ENCODE results near the gene C1QTNF1. TPM values are rescaled to one million over a fixed set of nuclear protein-coding genes. Genes with fewer than 3 reads are reported as not detected.
A peak's percentile ranks its signal among the peaks of the same experiment; 100 is the strongest.

Gene C1QTNF1
- total and polyA plus RNA-seq, 9 of the 15 experiments (the other 6 are each of a cell fraction or from before 2014, with no cell fraction given) = 0.09 TPM; not detected in 8

GRCh38 chr17:79062691-79063090 is 38.7 kb downstream of the C1QTNF1 start:
- ChIA-PET CTCF (ENCODE audit: low intra/inter-chr PET ratio) (no interaction called here), POLR2A (interaction anchor here (1.0 kb wide), 1 partner anchor 12 kb away, joined by 3 read pairs; the partner anchor contains the start of gene ENGASE)

DNA sequence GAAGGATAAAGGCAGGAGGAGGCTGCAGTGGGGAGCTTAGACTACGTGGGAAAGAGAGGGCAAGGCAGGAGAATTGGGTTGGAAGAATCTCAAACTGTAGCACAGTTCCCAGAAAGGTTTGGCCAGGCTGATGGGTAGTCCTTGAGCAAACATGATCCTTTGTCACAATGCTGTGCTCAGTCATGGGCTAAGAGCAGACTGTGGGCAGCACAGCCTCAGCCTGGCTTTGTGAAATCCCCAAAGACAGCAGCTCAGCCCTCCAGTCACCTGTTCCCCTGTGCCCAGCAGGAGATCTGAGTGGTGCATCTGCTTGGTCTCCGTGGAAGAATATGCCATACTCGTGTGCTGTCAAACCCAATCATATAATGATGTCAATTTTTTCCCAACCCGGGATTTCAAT is 40.1 kb downstream of the C1QTNF1 start:
- no peak overlapping the region for H3K27ac ChIP-seq (ENCODE audit: extremely low read depth, low read depth, low read length)
- no peak overlapping the region for H3K4me3 ChIP-seq
- in situ Hi-C loops (cut with MboI) (loop anchor here (25.0 kb wide), 1 partner anchor 323 kb away; no protein-coding TSS in a partner anchor), intact Hi-C loops (cut with micrococcal nuclease) (loop anchor here (2.0 kb wide), 1 partner anchor 19 kb away; no protein-coding TSS in a partner anchor)
- H3K4me2 ChIP-seq (ENCODE audit: insufficient read depth, low read length) = no peak overlapping the region
- DNase-seq (ENCODE audit: extremely low read depth in 1 of 4, low spot score in 3 of 4) (no peak), FAIRE-seq (no peak), ATAC-seq (no peak)
- H3K9me3 ChIP-seq (replicated peaks; ENCODE audit: control insufficient read depth, insufficient read depth, low read depth, low read length) = no peaks in the 10 kb centered on the region; the same call in 1 of the 2 replicates
- CTCF ChIA-PET (ENCODE audit: low intra/inter-chr PET ratio) = interaction anchor here (2.2 kb wide), 1 partner anchor 19 kb away, joined by 15 read pairs; no protein-coding TSS in a partner anchor
- H3K9me1 ChIP-seq (ENCODE audit: control insufficient read depth, insufficient read depth, low read length) = no peaks in the 10 kb centered on the region
- no peaks in the 10 kb centered on the region for H3K79me2 ChIP-seq (ENCODE audit: control insufficient read depth, insufficient read depth, low read length)
- H3K27me3 ChIP-seq (ENCODE audit: control insufficient read depth in 2 of 2, insufficient read depth in 2 of 2, low read length in 2 of 2) = peaks cover 6 to 9% of the 10 kb centered on the region in 2 experiments; a peak in 2 of 5 replicates
- H4K20me1 ChIP-seq (replicated peaks; ENCODE audit: control insufficient read depth, insufficient read depth, low read length) = no peaks in the 10 kb centered on the region
- 4% methylated on average over 4 of the region's 4 CpGs for WGBS (ENCODE audit: insufficient coverage, low coverage, missing lambda C conversion rate)
- no peaks in the 10 kb centered on the region for H3K36me3 ChIP-seq (ENCODE audit: control insufficient read depth, insufficient read depth, low read length)
- no peak overlapping the region for H3K9ac ChIP-seq (ENCODE audit: insufficient read depth in 1 of 2, low read depth in 2 of 2, low read length in 2 of 2)
- no peaks in the 10 kb centered on the region for H3K4me1 ChIP-seq (replicated peaks in 1 of 2; ENCODE audit: control insufficient read depth in 2 of 2, insufficient read depth in 2 of 2, low read length in 2 of 2)
- no TSS peak for BruUV-seq (replicated peaks)
- H2AFZ ChIP-seq (ENCODE audit: low read depth, low read length) = no peak overlapping the region
- POLR2A ChIA-PET = interaction anchor here (1.0 kb wide), 1 partner anchor 10 kb away, joined by 5 read pairs; the partner anchor contains the start of gene ENGASE
- TF ChIP-seq SP1 (CRISPR knock-in tag; IDR thresholded peaks at IDR 0.05) (no peak), KAT8 (IDR thresholded peaks at IDR 0.05; ENCODE audit: low read depth) (no peak), ZNF384 (IDR thresholded peaks at IDR 0.05; ENCODE audit: low read depth, low read length) (no peak), HES1 (IDR thresholded peaks at IDR 0.05; ENCODE audit: low read depth) (no peak), STAT6 (CRISPR knock-in tag; IDR thresholded peaks at IDR 0.05) (no peak)
- TF ChIP-seq, protein P1, sequence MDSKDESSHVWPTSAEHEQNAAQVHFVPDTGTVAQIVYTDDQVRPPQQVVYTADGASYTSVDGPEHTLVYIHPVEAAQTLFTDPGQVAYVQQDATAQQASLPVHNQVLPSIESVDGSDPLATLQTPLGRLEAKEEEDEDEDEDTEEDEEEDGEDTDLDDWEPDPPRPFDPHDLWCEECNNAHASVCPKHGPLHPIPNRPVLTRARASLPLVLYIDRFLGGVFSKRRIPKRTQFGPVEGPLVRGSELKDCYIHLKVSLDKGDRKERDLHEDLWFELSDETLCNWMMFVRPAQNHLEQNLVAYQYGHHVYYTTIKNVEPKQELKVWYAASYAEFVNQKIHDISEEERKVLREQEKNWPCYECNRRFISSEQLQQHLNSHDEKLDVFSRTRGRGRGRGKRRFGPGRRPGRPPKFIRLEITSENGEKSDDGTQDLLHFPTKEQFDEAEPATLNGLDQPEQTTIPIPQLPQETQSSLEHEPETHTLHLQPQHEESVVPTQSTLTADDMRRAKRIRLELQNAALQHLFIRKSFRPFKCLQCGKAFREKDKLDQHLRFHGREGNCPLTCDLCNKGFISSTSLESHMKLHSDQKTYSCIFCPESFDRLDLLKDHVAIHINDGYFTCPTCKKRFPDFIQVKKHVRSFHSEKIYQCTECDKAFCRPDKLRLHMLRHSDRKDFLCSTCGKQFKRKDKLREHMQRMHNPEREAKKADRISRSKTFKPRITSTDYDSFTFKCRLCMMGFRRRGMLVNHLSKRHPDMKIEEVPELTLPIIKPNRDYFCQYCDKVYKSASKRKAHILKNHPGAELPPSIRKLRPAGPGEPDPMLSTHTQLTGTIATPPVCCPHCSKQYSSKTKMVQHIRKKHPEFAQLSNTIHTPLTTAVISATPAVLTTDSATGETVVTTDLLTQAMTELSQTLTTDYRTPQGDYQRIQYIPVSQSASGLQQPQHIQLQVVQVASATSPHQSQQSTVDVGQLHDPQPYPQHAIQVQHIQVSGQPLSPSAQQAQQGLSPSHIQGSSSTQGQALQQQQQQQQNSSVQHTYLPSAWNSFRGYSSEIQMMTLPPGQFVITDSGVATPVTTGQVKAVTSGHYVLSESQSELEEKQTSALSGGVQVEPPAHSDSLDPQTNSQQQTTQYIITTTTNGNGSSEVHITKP (IDR thresholded peaks at IDR 0.05; ENCODE audit: partially characterized antibody) = no peak

More at GRCh38 chr17:79062691-79063090, 38.7 kb downstream of the C1QTNF1 start:
- in situ Hi-C loops (cut with MboI) = loop anchor here (25.0 kb wide), 1 partner anchor 325 kb away; no protein-coding TSS in a partner anchor
- Histone ChIP-seq H3K4me3 (no peak overlapping the region), H2AFZ (ENCODE audit: low read depth, low read length) (no peak overlapping the region), H3K36me3 (ENCODE audit: control insufficient read depth, insufficient read depth, low read length) (no peaks in the 10 kb centered on the region), H3K4me1 (replicated peaks in 1 of 2; ENCODE audit: control insufficient read depth in 2 of 2, insufficient read depth in 2 of 2, low read length in 2 of 2) (peaks cover 0 to 3% of the 10 kb centered on the region in 2 experiments; a peak in 2 of 5 replicates), H3K27ac (ENCODE audit: extremely low read depth, low read depth, low read length) (no peak overlapping the region), H3K27me3 (ENCODE audit: control insufficient read depth in 2 of 2, insufficient read depth in 2 of 2, low read length in 2 of 2) (peaks cover 0 to 4% of the 10 kb centered on the region in 2 experiments; a peak in 2 of 5 replicates), H3K4me2 (ENCODE audit: insufficient read depth, low read length) (no peak overlapping the region), H3K9me3 (replicated peaks; ENCODE audit: control insufficient read depth, insufficient read depth, low read depth, low read length) (no peaks in the 10 kb centered on the region; the same call in 1 of the 2 replicates), H4K20me1 (replicated peaks; ENCODE audit: control insufficient read depth, insufficient read depth, low read length) (no peaks in the 10 kb centered on the region), H3K9me1 (ENCODE audit: control insufficient read depth, insufficient read depth, low read length) (no peaks in the 10 kb centered on the region), H3K79me2 (ENCODE audit: control insufficient read depth, insufficient read depth, low read length) (no peaks in the 10 kb centered on the region), H3K9ac (ENCODE audit: insufficient read depth in 1 of 2, low read depth in 2 of 2, low read length in 2 of 2) (no peak overlapping the region)
- no peak for FAIRE-seq
- peak in 1 of 4 experiments; percentile 18 for DNase-seq (ENCODE audit: extremely low read depth in 1 of 4, low spot score in 3 of 4)
- WGBS (ENCODE audit: insufficient coverage, low coverage, missing lambda C conversion rate) = 5% methylated on average over 7 of the region's 7 CpGs
- no TSS peak for BruUV-seq (replicated peaks)
- intact Hi-C loops (cut with micrococcal nuclease) = no loop called here
- peak; percentile 38; the same call in 1 of the 3 replicates for ATAC-seq
- TF ChIP-seq U2AF1 (optimal IDR thresholded peaks at IDR 0.05; ENCODE audit: low read depth, low read length) (no peak), CEBPB (tag; IDR thresholded peaks at IDR 0.05) (peak; percentile 43; the same call in 1 of the 2 replicates), CHD2 (IDR thresholded peaks at IDR 0.05; ENCODE audit: low read depth, low read length) (peak; percentile 36; the same call in 1 of the 2 replicates)

Data from K562 (cell line).